Activated CD4-positive, alpha-beta T cell treated with anti-CD3 and anti-CD28 coated beads for 4 hours (primary cell): Measurements from ENCODE around the gene ETHE1.
"Not testable (repeated sequence)": the region's sequence is repeated elsewhere in the genome, so short reads cannot be mapped to it uniquely, and the experiment has no call there.

Source experiments
- DNase-seq, 2 donors: peaks; one replicate each; pipeline ENCODE4 v3.0.0-alpha.2; 2020

The ETHE1 gene

GRCh38 chr19:43551399-43552197 lies 24.6 kb upstream of the ETHE1 start:
- no peak for DNase-seq

- no peak for DNase-seq
Measured at GRCh38 chr19:43548706-43549105, 21.7 kb upstream of the ETHE1 start.

GRCh38 chr19:43547926-43548325 lies 20.9 kb upstream of the ETHE1 start:
- not testable (repeated sequence) for DNase-seq

- no peak for DNase-seq
Measured at GRCh38 chr19:43546581-43546980, 19.6 kb upstream of the ETHE1 start.

GRCh38 chr19:43545981-43546380 lies 19.0 kb upstream of the ETHE1 start:
- DNase-seq, result no peak

- no peak for DNase-seq
Measured at GRCh38 chr19:43545276-43545675, 18.3 kb upstream of the ETHE1 start.

GRCh38 chr19:43544077-43544476 lies 17.1 kb upstream of the ETHE1 start:
- no peak for DNase-seq

- no peak for DNase-seq
Measured at GRCh38 chr19:43541920-43542650, 15.1 kb upstream of the ETHE1 start.

GRCh38 chr19:43540381-43540780 lies 13.4 kb upstream of the ETHE1 start:
- DNase-seq, result no peak

GRCh38 chr19:43538922-43539321 lies 11.9 kb upstream of the ETHE1 start:
- DNase-seq, result no peak

GRCh38 chr19:43534816-43535761 lies 8.1 kb upstream of the ETHE1 start:
- DNase-seq, result peak in 1 of 2 donors; percentile 32

GRCh38 chr19:43534305-43534815 lies 7.4 kb upstream of the ETHE1 start:
- DNase-seq, result no peak

GRCh38 chr19:43533546-43534304 lies 6.7 kb upstream of the ETHE1 start:
- DNase-seq, result peak; percentile 93 to 96

GRCh38 chr19:43532962-43533545 lies 6.1 kb upstream of the ETHE1 start, which contains the start of gene ZNF575:
ZNF575 (plus strand) TSS chr19:43533188; CDS start chr19:43534423, 1,235 bp downstream.
- peak; percentile 79 to 80 for DNase-seq

GRCh38 chr19:43532571-43532961 lies 5.6 kb upstream of the ETHE1 start:
- DNase-seq, result no peak

GRCh38 chr19:43527860-43528622 lies 1.0 kb upstream of the ETHE1 start:
- DNase-seq, result no peak

GRCh38 chr19:43525836-43526771 lies 897 bp downstream of the ETHE1 start:
- peak in 1 of 2 donors; percentile 18 for DNase-seq

GRCh38 chr19:43524922-43525835 lies 1.8 kb downstream of the ETHE1 start:
- peak; percentile 41 to 42 for DNase-seq
